ENCODE measurements around the gene CPNE6.

The CPNE6 gene

GRCh38 chr14:24106672-24107271, 35.4 kb downstream of the CPNE6 start:
- Histone ChIP-seq H3K36me3 (peaks cover 12% of the 10 kb centered on the region), H3K9me3 (no peaks in the 10 kb centered on the region), H3K4me1 (no peaks in the 10 kb centered on the region), H3K4me3 (ENCODE audit: low read depth, low read length) (no peak overlapping the region), H3K27me3 (no peaks in the 10 kb centered on the region)
- TF ChIP-seq CTCF (IDR thresholded peaks at IDR 0.05; ENCODE audit: low read depth, low read length), result no peak
- no peak for DNase-seq

- no peak for TF ChIP-seq CTCF (IDR thresholded peaks at IDR 0.05; ENCODE audit: low read depth, low read length)
- Histone ChIP-seq H3K9me3 (no peaks in the 10 kb centered on the region), H3K4me3 (ENCODE audit: low read depth, low read length) (no peak overlapping the region), H3K4me1 (no peaks in the 10 kb centered on the region), H3K36me3 (peaks cover 4% of the 10 kb centered on the region), H3K27me3 (no peaks in the 10 kb centered on the region)
- no peak for DNase-seq
Measured at GRCh38 chr14:24108336-24108874, 37.0 kb downstream of the CPNE6 start.

GRCh38 chr14:24110060-24110459, 38.7 kb downstream of the CPNE6 start:
- TF ChIP-seq CTCF (IDR thresholded peaks at IDR 0.05; ENCODE audit: low read depth, low read length), result no peak
- no peaks in the 10 kb centered on the region for H3K27me3 ChIP-seq
- no peak overlapping the region for H3K4me3 ChIP-seq (ENCODE audit: low read depth, low read length)
- H3K9me3 ChIP-seq, result no peaks in the 10 kb centered on the region
- H3K36me3 ChIP-seq, result no peaks in the 10 kb centered on the region
- DNase-seq, result no peak
- H3K4me1 ChIP-seq, result no peaks in the 10 kb centered on the region

- H3K27me3 ChIP-seq, result no peaks in the 10 kb centered on the region
- H3K36me3 ChIP-seq, result no peaks in the 10 kb centered on the region
- H3K9me3 ChIP-seq, result no peaks in the 10 kb centered on the region
- no peaks in the 10 kb centered on the region; the same call in 1 of the 2 replicates for H3K4me1 ChIP-seq
- DNase-seq, result no peak
- TF ChIP-seq CTCF (IDR thresholded peaks at IDR 0.05; ENCODE audit: low read depth, low read length), result no peak
- H3K4me3 ChIP-seq (ENCODE audit: low read depth, low read length), result no peak overlapping the region
Measured at GRCh38 chr14:24110523-24110922, 39.2 kb downstream of the CPNE6 start.

GRCh38 chr14:24113379-24113800, 42.0 kb downstream of the CPNE6 start:
- H3K4me1 ChIP-seq, result no peaks in the 10 kb centered on the region; the same call in 1 of the 2 replicates
- no peak for DNase-seq
- H3K27me3 ChIP-seq, result no peaks in the 10 kb centered on the region
- TF ChIP-seq CTCF (IDR thresholded peaks at IDR 0.05; ENCODE audit: low read depth, low read length), result no peak
- peak overlapping the region; percentile 84 for H3K4me3 ChIP-seq (ENCODE audit: low read depth, low read length)
- H3K36me3 ChIP-seq, result no peaks in the 10 kb centered on the region
- no peaks in the 10 kb centered on the region for H3K9me3 ChIP-seq

GRCh38 chr14:24113801-24114531, 42.6 kb downstream of the CPNE6 start:
- no peaks in the 10 kb centered on the region for H3K27me3 ChIP-seq
- peak overlapping the region; percentile 84 for H3K4me3 ChIP-seq (ENCODE audit: low read depth, low read length)
- no peaks in the 10 kb centered on the region for H3K36me3 ChIP-seq
- H3K9me3 ChIP-seq, result no peaks in the 10 kb centered on the region
- peak; percentile 85 for DNase-seq
- TF ChIP-seq CTCF (IDR thresholded peaks at IDR 0.05; ENCODE audit: low read depth, low read length), result no peak
- H3K4me1 ChIP-seq, result no peaks in the 10 kb centered on the region; the same call in 1 of the 2 replicates
